T-helper 1 cell treated with Interleukin-12 subunit alpha and Interleukin-12 subunit beta and Interleukin-4 antibody, amounts not matched to agents 30 μg/mL and 1 μg/mL, for 36 hours (primary cell): ENCODE measurements around the gene EHBP1L1.

Experiments used
- H3K27ac Mint-ChIP-seq: one replicate; pipeline ENCODE4 v1.8.0; 2021; ENCODE audit warnings: mild to moderate bottlenecking, mixed read lengths
- H3K27me3 Mint-ChIP-seq: one replicate; pipeline ENCODE4 v1.8.0; 2021; ENCODE audit warnings: low read depth, mixed read lengths
- H3K36me3 Mint-ChIP-seq: one replicate; pipeline ENCODE4 v1.8.0; 2021; ENCODE audit warnings: low read depth, mixed read lengths
- H3K4me1 Mint-ChIP-seq: one replicate; pipeline ENCODE4 v1.8.0; 2021; ENCODE audit warnings: low read depth, mixed read lengths
- H3K4me3 Mint-ChIP-seq: one replicate; pipeline ENCODE4 v1.8.0; 2021; ENCODE audit warnings: mild to moderate bottlenecking, moderate library complexity, mixed read lengths
- H3K9me3 Mint-ChIP-seq: one replicate; pipeline ENCODE4 v1.8.0; 2021; ENCODE audit warnings: mixed read lengths

The EHBP1L1 gene

GRCh38 chr11:65575568-65576231 is at the start of gene EHBP1L1:
Gene EHBP1L1, plus strand, starts transcription at chr11:65576053. Its CDS starts 250 bp downstream, at chr11:65576303.
- peaks cover 41% of the 10 kb centered on the region for H3K4me1 Mint-ChIP-seq
- H3K9me3 Mint-ChIP-seq: no peaks in the 10 kb centered on the region
- peak within 1 kb of the TSS; percentile 91 for H3K27ac Mint-ChIP-seq
- peaks cover 28% of the 10 kb centered on the region for H3K36me3 Mint-ChIP-seq
- H3K27me3 Mint-ChIP-seq: no peaks in the 10 kb centered on the region
- peak within 1 kb of the TSS; percentile 87 for H3K4me3 Mint-ChIP-seq

- H3K9me3 Mint-ChIP-seq: no peaks in the 10 kb centered on the region
- no peak overlapping the region for H3K27ac Mint-ChIP-seq
These were observed 49.1 kb upstream of the EHBP1L1 start for GRCh38 chr11:65526744-65527143.

GRCh38 chr11:65528819-65529350 is 47.0 kb upstream of the EHBP1L1 start:
- no peak overlapping the region for H3K4me3 Mint-ChIP-seq
- H3K27ac Mint-ChIP-seq: no peak overlapping the region
- H3K27me3 Mint-ChIP-seq: no peaks in the 10 kb centered on the region
- H3K9me3 Mint-ChIP-seq: no peaks in the 10 kb centered on the region
- peaks cover 26% of the 10 kb centered on the region for H3K4me1 Mint-ChIP-seq
- H3K36me3 Mint-ChIP-seq: peaks cover 25% of the 10 kb centered on the region

More at GRCh38 chr11:65526744-65527143, 49.1 kb upstream of the EHBP1L1 start:
- Mint-ChIP-seq H3K4me3 (peak overlapping the region; percentile 62), H3K27me3 (no peaks in the 10 kb centered on the region), H3K36me3 (peaks cover 22% of the 10 kb centered on the region), H3K4me1 (peaks cover 44% of the 10 kb centered on the region)

- H3K9me3 Mint-ChIP-seq: no peaks in the 10 kb centered on the region
- H3K36me3 Mint-ChIP-seq: peaks cover 29% of the 10 kb centered on the region
- peaks cover 20% of the 10 kb centered on the region for H3K4me1 Mint-ChIP-seq
- no peak overlapping the region for H3K4me3 Mint-ChIP-seq
- no peaks in the 10 kb centered on the region for H3K27me3 Mint-ChIP-seq
- H3K27ac Mint-ChIP-seq: no peak overlapping the region
These were observed 46.2 kb upstream of the EHBP1L1 start for GRCh38 chr11:65529475-65530156.

GRCh38 chr11:65530157-65530496 is 45.7 kb upstream of the EHBP1L1 start:
- Mint-ChIP-seq H3K27ac (peak overlapping the region; percentile 34), H3K4me3 (no peak overlapping the region), H3K9me3 (no peaks in the 10 kb centered on the region), H3K27me3 (no peaks in the 10 kb centered on the region), H3K4me1 (peaks cover 20% of the 10 kb centered on the region), H3K36me3 (peaks cover 31% of the 10 kb centered on the region)

GRCh38 chr11:65532388-65533064 is 43.3 kb upstream of the EHBP1L1 start:
- H3K4me1 Mint-ChIP-seq: peaks cover 11% of the 10 kb centered on the region
- H3K27me3 Mint-ChIP-seq: no peaks in the 10 kb centered on the region
- H3K9me3 Mint-ChIP-seq: no peaks in the 10 kb centered on the region
- H3K36me3 Mint-ChIP-seq: peaks cover 25% of the 10 kb centered on the region
- no peak overlapping the region for H3K27ac Mint-ChIP-seq
- H3K4me3 Mint-ChIP-seq: no peak overlapping the region

GRCh38 chr11:65535102-65535501 is 40.8 kb upstream of the EHBP1L1 start:
- Mint-ChIP-seq H3K9me3 (no peaks in the 10 kb centered on the region), H3K27ac (no peak overlapping the region), H3K27me3 (no peaks in the 10 kb centered on the region)

GRCh38 chr11:65536412-65537295 is 39.2 kb upstream of the EHBP1L1 start:
- Mint-ChIP-seq H3K4me1 (peaks cover 3% of the 10 kb centered on the region), H3K27me3 (no peaks in the 10 kb centered on the region), H3K27ac (no peak overlapping the region), H3K9me3 (no peaks in the 10 kb centered on the region), H3K4me3 (no peak overlapping the region), H3K36me3 (peaks cover 13% of the 10 kb centered on the region)

More at GRCh38 chr11:65535102-65535501, 40.8 kb upstream of the EHBP1L1 start:
- Mint-ChIP-seq H3K4me1 (peaks cover 3% of the 10 kb centered on the region), H3K36me3 (peaks cover 22% of the 10 kb centered on the region), H3K4me3 (no peak overlapping the region)

- Mint-ChIP-seq H3K36me3 (peaks cover 10% of the 10 kb centered on the region), H3K27ac (no peak overlapping the region), H3K9me3 (no peaks in the 10 kb centered on the region), H3K27me3 (no peaks in the 10 kb centered on the region), H3K4me1 (peaks cover 6% of the 10 kb centered on the region), H3K4me3 (peak overlapping the region; percentile 10)
These were observed 38.6 kb upstream of the EHBP1L1 start for GRCh38 chr11:65537296-65537597.

- Mint-ChIP-seq H3K27me3 (no peaks in the 10 kb centered on the region), H3K27ac (no peak overlapping the region), H3K9me3 (no peaks in the 10 kb centered on the region), H3K4me3 (peak overlapping the region; percentile 10), H3K36me3 (peaks cover 12% of the 10 kb centered on the region), H3K4me1 (peaks cover 6% of the 10 kb centered on the region)
These were observed 38.1 kb upstream of the EHBP1L1 start for GRCh38 chr11:65537620-65538231.

- Mint-ChIP-seq H3K36me3 (peaks cover 12% of the 10 kb centered on the region), H3K9me3 (no peaks in the 10 kb centered on the region), H3K27ac (no peak overlapping the region), H3K4me3 (no peak overlapping the region), H3K4me1 (peaks cover 6% of the 10 kb centered on the region), H3K27me3 (no peaks in the 10 kb centered on the region)
These were observed 37.5 kb upstream of the EHBP1L1 start for GRCh38 chr11:65538232-65538914.

- Mint-ChIP-seq H3K4me3 (no peak overlapping the region), H3K4me1 (peaks cover 8% of the 10 kb centered on the region), H3K27me3 (no peaks in the 10 kb centered on the region), H3K9me3 (no peaks in the 10 kb centered on the region), H3K27ac (no peak overlapping the region), H3K36me3 (peaks cover 14% of the 10 kb centered on the region)
These were observed 36.7 kb upstream of the EHBP1L1 start for GRCh38 chr11:65538915-65539743.
